NCI-H446 (cell line): ENCODE data around the gene TUT1.
"Not testable (repeated sequence)": the region's sequence is repeated elsewhere in the genome, so short reads cannot be mapped to it uniquely, and the experiment has no call there.

Source experiments
- DNase-seq, 2 experiments: peaks; one replicate each; lab custom pipeline; 2025; lab: John Stamatoyannopoulos, UW

Gene TUT1

GRCh38 chr11:62591448-62592145 is at the start of gene TUT1:
Gene TUT1 (minus strand): TSS chr11:62591523. CDS start chr11:62591485, 38 bp downstream.
- DNase-seq: peak; percentile 98 to 100

GRCh38 chr11:62632492-62632891 is 41.2 kb upstream of the TUT1 start:
- DNase-seq: no peak

- no peak for DNase-seq
Measured at GRCh38 chr11:62627713-62628112, 36.4 kb upstream of the TUT1 start.

- DNase-seq: no peak
Measured at GRCh38 chr11:62622476-62623089, 31.3 kb upstream of the TUT1 start.

- DNase-seq: peak; percentile 94 to 99
Measured at GRCh38 chr11:62621567-62622470, 30.5 kb upstream of the TUT1 start, which contains the start of gene B3GAT3. Gene B3GAT3 (minus strand): TSS chr11:62621986. CDS start chr11:62621947, 39 bp downstream.

- DNase-seq: no peak
Measured at GRCh38 chr11:62621027-62621566, 29.8 kb upstream of the TUT1 start.

GRCh38 chr11:62616957-62617356 is 25.6 kb upstream of the TUT1 start:
- not testable (repeated sequence) for DNase-seq

- no peak for DNase-seq
Measured at GRCh38 chr11:62615521-62615920, 24.2 kb upstream of the TUT1 start.

GRCh38 chr11:62614275-62614674 is 23.0 kb upstream of the TUT1 start:
- no peak for DNase-seq

GRCh38 chr11:62613291-62613778 is 22.0 kb upstream of the TUT1 start:
- DNase-seq: no peak

GRCh38 chr11:62612366-62613290 is 21.3 kb upstream of the TUT1 start, which contains the start of the genes EML3 and ROM1:
Gene EML3 (minus strand): TSS chr11:62612775. CDS start chr11:62612457, 318 bp downstream.
Gene ROM1 (plus strand): TSS chr11:62613257. CDS start chr11:62613282, 25 bp downstream.
- DNase-seq: peak; percentile 46 to 80

GRCh38 chr11:62611705-62612365 is 20.5 kb upstream of the TUT1 start:
- peak in 1 of 2 experiments; percentile 59 for DNase-seq

- no peak for DNase-seq
Measured at GRCh38 chr11:62610814-62611704, 19.7 kb upstream of the TUT1 start.

GRCh38 chr11:62610403-62610802 is 19.1 kb upstream of the TUT1 start:
- DNase-seq: no peak

GRCh38 chr11:62608776-62609175 is 17.5 kb upstream of the TUT1 start:
- no peak for DNase-seq

GRCh38 chr11:62607714-62608113 is 16.4 kb upstream of the TUT1 start:
- DNase-seq: no peak

- no peak for DNase-seq
Measured at GRCh38 chr11:62605902-62606301, 14.6 kb upstream of the TUT1 start.

GRCh38 chr11:62605467-62605866 is 14.1 kb upstream of the TUT1 start:
- DNase-seq: no peak

- DNase-seq: no peak
Measured at GRCh38 chr11:62604460-62605120, 13.3 kb upstream of the TUT1 start.
